ENCODE data around the gene AGBL2.

AGBL2 gene

DNA sequence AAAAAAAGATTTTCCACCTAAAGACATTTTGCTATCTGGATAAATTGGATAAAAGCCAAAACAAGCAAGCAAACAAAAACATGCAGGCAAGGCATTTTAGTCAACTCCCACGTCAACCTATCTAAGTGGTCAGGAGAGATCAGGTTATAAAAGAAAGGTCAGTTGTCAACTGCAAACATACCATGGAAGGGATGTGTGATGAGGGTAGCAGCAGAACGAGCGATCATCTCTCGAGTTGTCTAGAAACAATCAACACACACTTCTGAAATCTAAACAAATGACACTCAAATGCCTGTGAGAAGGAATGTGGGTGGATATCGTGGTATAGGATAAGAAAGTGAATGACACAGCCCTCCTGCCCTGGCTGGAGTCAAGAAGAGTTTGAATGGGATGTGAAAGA lies 83.7 kb downstream of the AGBL2 start:
- TF ChIP-seq FOXP2 (optimal IDR thresholded peaks at IDR 0.05; ENCODE audit: control extremely low read depth, extremely low read length, insufficient read depth) (no peak), EZH2 (IDR thresholded peaks at IDR 0.05) (no peak), POLR2AphosphoS5 (IDR thresholded peaks at IDR 0.05; ENCODE audit: borderline replicate concordance, low read depth, low read length) (no peak)
- no peak overlapping the region for H3K4me3 ChIP-seq
- no peak overlapping the region for H3K27ac ChIP-seq
- no peak overlapping the region for H3K9ac ChIP-seq (ENCODE audit: insufficient read length)
- peaks cover 74% of the 10 kb centered on the region for H3K36me3 ChIP-seq (ENCODE audit: insufficient read depth, low read length)
- DNase-seq (ENCODE audit: low read depth, low spot score) = no peak
- no peaks in the 10 kb centered on the region for H3K9me3 ChIP-seq (ENCODE audit: low read depth, low read length)

- no peaks in the 10 kb centered on the region for H3K9me3 ChIP-seq (ENCODE audit: low read depth, low read length)
- no peak for DNase-seq (ENCODE audit: low read depth, low spot score)
- peaks cover 74% of the 10 kb centered on the region for H3K36me3 ChIP-seq (ENCODE audit: insufficient read depth, low read length)
- H3K4me3 ChIP-seq = no peak overlapping the region
- no peak overlapping the region for H3K27ac ChIP-seq
- no peak overlapping the region for H3K9ac ChIP-seq (ENCODE audit: insufficient read length)
- TF ChIP-seq FOXP2 (optimal IDR thresholded peaks at IDR 0.05; ENCODE audit: control extremely low read depth, extremely low read length, insufficient read depth) (no peak), EZH2 (IDR thresholded peaks at IDR 0.05) (no peak), POLR2AphosphoS5 (IDR thresholded peaks at IDR 0.05; ENCODE audit: borderline replicate concordance, low read depth, low read length) (no peak)
Observed at GRCh38 chr11:47628026-47628425, 87.1 kb downstream of the AGBL2 start.

GRCh38 chr11:47626234-47626633 lies 88.9 kb downstream of the AGBL2 start:
- Histone ChIP-seq H3K9me3 (ENCODE audit: low read depth, low read length) (no peaks in the 10 kb centered on the region), H3K36me3 (ENCODE audit: insufficient read depth, low read length) (peaks cover 77% of the 10 kb centered on the region), H3K9ac (ENCODE audit: insufficient read length) (no peak overlapping the region), H3K4me3 (no peak overlapping the region), H3K27ac (no peak overlapping the region)
- no peak for DNase-seq (ENCODE audit: low read depth, low spot score)
- no peak for TF ChIP-seq EZH2 (IDR thresholded peaks at IDR 0.05)
- no peak for TF ChIP-seq FOXP2 (optimal IDR thresholded peaks at IDR 0.05; ENCODE audit: control extremely low read depth, extremely low read length, insufficient read depth)
- TF ChIP-seq POLR2AphosphoS5 (IDR thresholded peaks at IDR 0.05; ENCODE audit: borderline replicate concordance, low read depth, low read length) = no peak

DNA sequence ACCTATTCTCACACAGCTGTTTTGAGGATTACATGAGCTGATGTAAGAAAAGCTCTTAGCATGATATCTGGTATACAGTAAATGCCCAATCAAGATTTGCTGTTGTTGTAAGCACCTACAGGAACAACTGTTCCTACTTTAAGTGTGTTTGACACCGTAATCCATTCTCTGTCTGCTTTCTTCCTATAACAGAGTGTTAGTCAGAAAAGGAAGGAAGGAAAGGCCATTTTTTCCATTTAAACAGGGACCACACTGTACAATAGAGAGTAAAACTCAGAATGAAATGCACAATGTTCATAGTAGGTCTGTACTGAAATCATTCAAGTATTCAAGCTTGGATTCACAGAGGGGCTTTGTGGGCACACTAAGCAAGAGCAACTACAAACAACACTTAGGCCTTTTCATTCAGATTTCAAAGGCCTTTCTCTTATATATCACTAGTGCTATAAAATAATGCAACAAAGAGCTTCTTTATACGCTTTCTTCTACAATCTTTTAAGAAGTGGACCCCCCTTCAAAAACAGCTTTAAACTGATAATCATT lies 94.3 kb downstream of the AGBL2 start:
- TF ChIP-seq EZH2 (IDR thresholded peaks at IDR 0.05) = no peak
- TF ChIP-seq POLR2AphosphoS5 (IDR thresholded peaks at IDR 0.05; ENCODE audit: borderline replicate concordance, low read depth, low read length) = no peak
- no peak for TF ChIP-seq FOXP2 (optimal IDR thresholded peaks at IDR 0.05; ENCODE audit: control extremely low read depth, extremely low read length, insufficient read depth)
- Histone ChIP-seq H3K9me3 (ENCODE audit: low read depth, low read length) (no peaks in the 10 kb centered on the region), H3K4me3 (no peak overlapping the region), H3K9ac (ENCODE audit: insufficient read length) (no peak overlapping the region), H3K27ac (no peak overlapping the region), H3K36me3 (ENCODE audit: insufficient read depth, low read length) (peaks cover 64% of the 10 kb centered on the region)
- no peak for DNase-seq (ENCODE audit: low read depth, low spot score)

DNA sequence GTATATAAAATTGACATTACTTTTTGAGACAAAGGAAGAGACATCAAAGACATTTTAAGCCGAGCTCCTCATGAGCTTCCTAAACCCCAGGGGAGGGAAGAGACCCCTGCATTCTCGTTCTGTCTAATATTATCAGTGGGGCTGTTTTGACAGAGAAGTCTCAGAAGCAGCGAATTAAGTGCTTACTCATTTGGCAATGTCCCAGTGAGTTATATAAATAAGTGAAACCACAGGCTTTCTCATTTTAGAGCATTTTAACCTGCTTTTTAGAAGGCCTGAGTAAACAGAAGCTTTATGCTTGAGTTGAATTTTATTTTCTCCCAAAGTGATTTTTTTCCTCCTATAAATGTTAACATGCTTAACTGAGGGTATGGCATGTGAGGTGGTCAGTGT lies 97.8 kb downstream of the AGBL2 start:
- H3K27ac ChIP-seq = peak overlapping the region; percentile 19; the same call in 1 of the 2 replicates
- no peak overlapping the region for H3K4me3 ChIP-seq
- DNase-seq (ENCODE audit: low read depth, low spot score) = no peak
- no peak overlapping the region for H3K9ac ChIP-seq (ENCODE audit: insufficient read length)
- H3K9me3 ChIP-seq (ENCODE audit: low read depth, low read length) = no peaks in the 10 kb centered on the region
- peaks cover 44% of the 10 kb centered on the region for H3K36me3 ChIP-seq (ENCODE audit: insufficient read depth, low read length)
- TF ChIP-seq EZH2 (IDR thresholded peaks at IDR 0.05) (no peak), POLR2AphosphoS5 (IDR thresholded peaks at IDR 0.05; ENCODE audit: borderline replicate concordance, low read depth, low read length) (no peak), FOXP2 (optimal IDR thresholded peaks at IDR 0.05; ENCODE audit: control extremely low read depth, extremely low read length, insufficient read depth) (no peak)

DNA sequence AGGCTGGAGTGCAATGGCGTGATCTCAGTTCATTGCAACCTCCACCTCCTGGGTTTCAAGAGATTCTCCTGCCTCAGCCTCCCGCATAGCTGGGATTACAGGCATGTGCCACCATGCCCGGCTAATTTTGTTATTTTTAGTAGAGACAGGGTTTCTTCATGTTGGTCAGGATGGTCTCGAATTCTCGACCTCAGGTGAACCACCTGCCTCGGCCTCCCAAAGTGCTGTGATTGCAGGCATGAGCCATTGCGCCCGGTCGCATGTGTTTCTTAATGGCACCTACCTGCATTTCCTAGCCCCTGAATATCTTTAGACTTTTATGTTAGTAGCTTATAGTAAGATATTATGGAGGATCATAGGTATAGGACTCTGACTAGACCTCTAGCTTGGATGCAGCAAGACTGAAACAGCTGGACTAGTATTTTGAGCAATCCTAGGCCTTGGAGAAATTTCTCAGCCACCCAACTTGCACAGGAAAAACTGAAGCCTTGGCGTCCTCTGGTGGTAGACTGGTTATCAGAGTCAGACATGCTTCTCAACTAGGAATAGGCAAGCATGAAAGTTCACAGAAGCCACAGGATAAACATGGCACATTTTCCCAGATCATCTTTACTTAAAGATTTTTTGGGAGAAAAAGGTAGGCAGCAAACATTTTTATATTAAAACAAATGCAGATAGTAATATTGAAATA lies 98.3 kb downstream of the AGBL2 start:
- Histone ChIP-seq H3K9me3 (ENCODE audit: low read depth, low read length) (no peaks in the 10 kb centered on the region), H3K4me3 (no peak overlapping the region), H3K9ac (ENCODE audit: insufficient read length) (no peak overlapping the region), H3K27ac (no peak overlapping the region), H3K36me3 (ENCODE audit: insufficient read depth, low read length) (peaks cover 39% of the 10 kb centered on the region)
- TF ChIP-seq EZH2 (IDR thresholded peaks at IDR 0.05) = no peak
- no peak for TF ChIP-seq FOXP2 (optimal IDR thresholded peaks at IDR 0.05; ENCODE audit: control extremely low read depth, extremely low read length, insufficient read depth)
- no peak for TF ChIP-seq POLR2AphosphoS5 (IDR thresholded peaks at IDR 0.05; ENCODE audit: borderline replicate concordance, low read depth, low read length)
- no peak for DNase-seq (ENCODE audit: low read depth, low spot score)

- TF ChIP-seq POLR2AphosphoS5 (IDR thresholded peaks at IDR 0.05; ENCODE audit: borderline replicate concordance, low read depth, low read length) (no peak), EZH2 (IDR thresholded peaks at IDR 0.05) (no peak), FOXP2 (optimal IDR thresholded peaks at IDR 0.05; ENCODE audit: control extremely low read depth, extremely low read length, insufficient read depth) (no peak)
- Histone ChIP-seq H3K9me3 (ENCODE audit: low read depth, low read length) (no peaks in the 10 kb centered on the region), H3K36me3 (ENCODE audit: insufficient read depth, low read length) (peaks cover 25% of the 10 kb centered on the region), H3K4me3 (no peak overlapping the region), H3K9ac (ENCODE audit: insufficient read length) (no peak overlapping the region), H3K27ac (no peak overlapping the region)
- no peak for DNase-seq (ENCODE audit: low read depth, low spot score)
Observed at GRCh38 chr11:47615249-47615648, 99.9 kb downstream of the AGBL2 start.

DNA sequence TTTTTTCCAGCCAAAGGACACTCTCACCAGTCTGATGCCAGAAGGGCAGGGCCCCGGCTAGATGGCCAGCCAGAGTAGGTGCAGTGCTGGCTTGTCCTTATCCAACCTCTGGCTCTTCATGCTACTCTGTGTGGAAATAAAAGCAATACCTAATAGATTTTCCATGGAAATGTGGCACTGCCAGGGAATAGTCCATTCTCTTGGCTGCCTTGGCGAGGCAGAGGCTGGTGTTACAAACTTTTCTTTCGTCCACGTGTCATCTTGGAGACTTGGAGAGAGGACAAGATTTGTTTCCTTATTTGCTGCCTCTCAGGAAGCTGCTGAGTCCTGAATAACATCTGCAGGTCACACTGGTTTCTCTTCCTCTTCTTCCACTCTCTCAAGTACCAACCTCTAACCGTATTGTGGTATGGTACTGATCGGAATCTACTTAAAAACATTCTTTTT lies 103.8 kb downstream of the AGBL2 start:
- no peak for DNase-seq (ENCODE audit: low read depth, low spot score)
- H3K9ac ChIP-seq (ENCODE audit: insufficient read length) = no peak overlapping the region
- H3K27ac ChIP-seq = no peak overlapping the region
- no peak overlapping the region for H3K4me3 ChIP-seq
- no peaks in the 10 kb centered on the region for H3K9me3 ChIP-seq (ENCODE audit: low read depth, low read length)
- TF ChIP-seq POLR2AphosphoS5 (IDR thresholded peaks at IDR 0.05; ENCODE audit: borderline replicate concordance, low read depth, low read length) = no peak
- TF ChIP-seq EZH2 (IDR thresholded peaks at IDR 0.05) = no peak
- no peak for TF ChIP-seq FOXP2 (optimal IDR thresholded peaks at IDR 0.05; ENCODE audit: control extremely low read depth, extremely low read length, insufficient read depth)
- no peaks in the 10 kb centered on the region; the same call in 1 of the 2 replicates for H3K36me3 ChIP-seq (ENCODE audit: insufficient read depth, low read length)
